ENCODE results near the gene UBE2E2.

DNA sequence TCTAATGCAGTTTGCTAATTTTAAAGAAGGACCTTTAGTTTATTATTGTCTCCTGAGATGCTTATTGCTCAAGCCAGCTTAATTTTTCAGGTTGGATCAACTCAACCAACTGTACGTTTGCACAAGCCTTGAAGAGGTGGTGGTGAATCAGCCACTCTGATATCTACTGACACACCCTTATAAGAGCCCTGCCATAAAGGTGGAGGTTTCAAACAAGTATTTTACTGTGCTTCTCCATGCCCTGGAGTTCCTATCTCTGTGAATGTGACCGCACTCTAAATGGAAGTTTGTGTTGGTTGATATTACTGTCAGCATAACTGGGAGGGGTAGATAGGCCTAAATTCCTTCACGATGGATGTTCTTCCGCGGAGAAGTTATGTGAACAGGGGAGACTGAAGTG lies 305.3 kb downstream of the UBE2E2 start:
- TF ChIP-seq, protein P1, sequence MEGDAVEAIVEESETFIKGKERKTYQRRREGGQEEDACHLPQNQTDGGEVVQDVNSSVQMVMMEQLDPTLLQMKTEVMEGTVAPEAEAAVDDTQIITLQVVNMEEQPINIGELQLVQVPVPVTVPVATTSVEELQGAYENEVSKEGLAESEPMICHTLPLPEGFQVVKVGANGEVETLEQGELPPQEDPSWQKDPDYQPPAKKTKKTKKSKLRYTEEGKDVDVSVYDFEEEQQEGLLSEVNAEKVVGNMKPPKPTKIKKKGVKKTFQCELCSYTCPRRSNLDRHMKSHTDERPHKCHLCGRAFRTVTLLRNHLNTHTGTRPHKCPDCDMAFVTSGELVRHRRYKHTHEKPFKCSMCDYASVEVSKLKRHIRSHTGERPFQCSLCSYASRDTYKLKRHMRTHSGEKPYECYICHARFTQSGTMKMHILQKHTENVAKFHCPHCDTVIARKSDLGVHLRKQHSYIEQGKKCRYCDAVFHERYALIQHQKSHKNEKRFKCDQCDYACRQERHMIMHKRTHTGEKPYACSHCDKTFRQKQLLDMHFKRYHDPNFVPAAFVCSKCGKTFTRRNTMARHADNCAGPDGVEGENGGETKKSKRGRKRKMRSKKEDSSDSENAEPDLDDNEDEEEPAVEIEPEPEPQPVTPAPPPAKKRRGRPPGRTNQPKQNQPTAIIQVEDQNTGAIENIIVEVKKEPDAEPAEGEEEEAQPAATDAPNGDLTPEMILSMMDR (optimal IDR thresholded peaks at IDR 0.05 in 1 of 3, IDR thresholded peaks at IDR 0.05 in 1 of 3, conservative IDR thresholded peaks at IDR 0.05 in 1 of 3; ENCODE audit: extremely low read depth in 1 of 3, insufficient read depth in 2 of 3, low read length in 3 of 3), result no peak
- no peak for TF ChIP-seq EZH2 (IDR thresholded peaks at IDR 0.05; ENCODE audit: low read length)

All from keratinocyte (primary cell).